Osteoblast (primary cell): ENCODE measurements around the gene BORCS5. TPM values are rescaled to one million over a fixed set of nuclear protein-coding genes. Genes with fewer than 3 reads are reported as not detected.

Source experiments
- DNase-seq: peaks from one replicate; pipeline ENCODE4 v3.0.0; 2011; ENCODE audit warnings: low spot score, mixed read lengths; ENCODE audit not compliant: insufficient read length; ENCODE audit errors: missing footprints
- H2AFZ ChIP-seq: 2 replicates; pipeline ENCODE4 v1.6.0; 2011; ENCODE audit warnings: mild to moderate bottlenecking, low read length
- H3K27ac ChIP-seq: 2 replicates; pipeline ENCODE4 v1.5.1; 2011; ENCODE audit warnings: mild to moderate bottlenecking, low read depth, low read length, moderate library complexity
- H3K27me3 ChIP-seq: 2 replicates; pipeline ENCODE4 v1.6.0; 2012; ENCODE audit warnings: mild to moderate bottlenecking, control low read depth, inconsistent platforms, low read length, moderate library complexity; ENCODE audit not compliant: insufficient read depth
- H3K36me3 ChIP-seq: 2 replicates; pipeline ENCODE4 v1.5.1; 2011; ENCODE audit warnings: mild to moderate bottlenecking, low read length, control low read depth, moderate library complexity; ENCODE audit not compliant: insufficient read depth
- H3K4me1 ChIP-seq: 2 replicates; pipeline ENCODE4 v1.5.1; 2011; ENCODE audit warnings: mild to moderate bottlenecking, low read length, control low read depth, moderate library complexity; ENCODE audit not compliant: insufficient read depth
- H3K4me2 ChIP-seq: 2 replicates; pipeline ENCODE4 v1.6.0; 2011; ENCODE audit warnings: mild to moderate bottlenecking, low read length; ENCODE audit not compliant: insufficient read depth
- H3K4me3 ChIP-seq: fragments of 200-600 bp; sonication (generic); 3 replicates; pipeline ENCODE4 v1.5.1; 2012; ENCODE audit warnings: mild to moderate bottlenecking, low read length, inconsistent platforms; ENCODE audit not compliant: insufficient read depth
- H3K79me2 ChIP-seq: 2 replicates; pipeline ENCODE4 v1.6.0; 2012; ENCODE audit warnings: mild to moderate bottlenecking, low read length, control low read depth, inconsistent platforms; ENCODE audit not compliant: insufficient read depth
- H3K9me3 ChIP-seq: 2 replicates; pipeline ENCODE4 v1.5.1; 2011; ENCODE audit warnings: low read depth, low read length, control low read depth
- H4K20me1 ChIP-seq: 2 replicates; pipeline ENCODE4 v1.6.0; 2012; ENCODE audit warnings: mild to moderate bottlenecking, low read length, control low read depth; ENCODE audit not compliant: insufficient read depth
- CTCF ChIP-seq: IDR thresholded peaks from 2 replicates; pipeline ENCODE4 v1.5.1; 2011; ENCODE audit warnings: mild to moderate bottlenecking, low read depth, low read length, moderate library complexity; ENCODE audit errors: extremely low read depth
- total RNA-seq: library from RNA; depleted of rRNA; stranded (reverse); fragments of >200 nt; gene quantifications from 2 replicates; pipeline ENCODE4 v1.2.3, GENCODE V29; 2012

Gene BORCS5
- total RNA-seq, 1 donor, result 14.8 TPM

- no peak overlapping the region for H3K4me3 ChIP-seq
- peaks cover 16% of the 10 kb centered on the region for H3K36me3 ChIP-seq
- no peaks in the 10 kb centered on the region for H3K79me2 ChIP-seq
- no peaks in the 10 kb centered on the region for H3K9me3 ChIP-seq
- DNase-seq, result no peak
- no peaks in the 10 kb centered on the region for H4K20me1 ChIP-seq
- TF ChIP-seq CTCF, result no peak
- H3K27ac ChIP-seq, result no peak overlapping the region
- H3K27me3 ChIP-seq, result no peaks in the 10 kb centered on the region
- H2AFZ ChIP-seq, result no peak overlapping the region
- no peaks in the 10 kb centered on the region for H3K4me1 ChIP-seq
- no peak overlapping the region for H3K4me2 ChIP-seq
Measured at GRCh38 chr12:12481631-12482030, 124.8 kb downstream of the BORCS5 start.

- Histone ChIP-seq H2AFZ (no peak overlapping the region), H3K27me3 (no peaks in the 10 kb centered on the region), H3K4me2 (no peak overlapping the region), H3K79me2 (no peaks in the 10 kb centered on the region), H4K20me1 (no peaks in the 10 kb centered on the region), H3K36me3 (peaks cover 9% of the 10 kb centered on the region), H3K4me1 (no peaks in the 10 kb centered on the region), H3K4me3 (no peak overlapping the region), H3K9me3 (no peaks in the 10 kb centered on the region), H3K27ac (no peak overlapping the region)
- no peak for TF ChIP-seq CTCF
- DNase-seq, result no peak
Measured at GRCh38 chr12:12482150-12482761, 125.4 kb downstream of the BORCS5 start.

GRCh38 chr12:12482959-12483358, 126.1 kb downstream of the BORCS5 start:
- no peaks in the 10 kb centered on the region for H4K20me1 ChIP-seq
- no peaks in the 10 kb centered on the region for H3K27me3 ChIP-seq
- H3K79me2 ChIP-seq, result no peaks in the 10 kb centered on the region
- no peak overlapping the region for H2AFZ ChIP-seq
- no peak overlapping the region for H3K4me2 ChIP-seq
- no peak for DNase-seq
- no peak overlapping the region for H3K27ac ChIP-seq
- H3K4me1 ChIP-seq, result no peaks in the 10 kb centered on the region
- TF ChIP-seq CTCF, result no peak
- no peak overlapping the region for H3K4me3 ChIP-seq
- no peaks in the 10 kb centered on the region for H3K9me3 ChIP-seq
- peaks cover 8% of the 10 kb centered on the region for H3K36me3 ChIP-seq

- peaks cover 8% of the 10 kb centered on the region for H3K36me3 ChIP-seq
Measured at GRCh38 chr12:12483438-12483837, 126.6 kb downstream of the BORCS5 start.

More at GRCh38 chr12:12483438-12483837, 126.6 kb downstream of the BORCS5 start:
- H3K27me3 ChIP-seq, result no peaks in the 10 kb centered on the region
- H3K27ac ChIP-seq, result no peak overlapping the region
- no peak overlapping the region for H2AFZ ChIP-seq
- H3K4me1 ChIP-seq, result no peaks in the 10 kb centered on the region
- no peaks in the 10 kb centered on the region for H3K79me2 ChIP-seq
- H3K4me3 ChIP-seq, result no peak overlapping the region
- H4K20me1 ChIP-seq, result no peaks in the 10 kb centered on the region
- DNase-seq, result no peak
- no peak overlapping the region for H3K4me2 ChIP-seq
- no peaks in the 10 kb centered on the region for H3K9me3 ChIP-seq
- TF ChIP-seq CTCF, result no peak
